Activated CD4-positive, alpha-beta T cell treated with anti-CD3 and anti-CD28 coated beads for 36 hours (primary cell): ENCODE measurements around the gene PSG1. TPM values are rescaled to one million over a fixed set of nuclear protein-coding genes. Genes with fewer than 3 reads are reported as not detected.
"Not testable (repeated sequence)": the region's sequence is repeated elsewhere in the genome, so short reads cannot be mapped to it uniquely, and the experiment has no call there.

Source experiments
- ATAC-seq: fragments of 200-7000 bp; cut with Tn5 transposase; one replicate; pipeline ENCODE4 v1.10.0; 2021; ENCODE audit warnings: mild to moderate bottlenecking, moderate library complexity
- CTCF ChIA-PET: fragments of 350-600 bp; sonication (Branson Sonifier 250); formaldehyde crosslinking; loops from one replicate; lab custom pipeline; 2021; ENCODE audit warnings: antibody characterized with exemption; lab: Charles Lee
- POLR2A ChIA-PET: fragments of 350-600 bp; sonication (Branson Sonifier 250); formaldehyde crosslinking; loops from one replicate; lab custom pipeline; 2021; ENCODE audit warnings: antibody characterized with exemption, inconsistent platforms; lab: Charles Lee
- DNase-seq: peaks from one replicate; pipeline ENCODE4 v3.0.0-alpha.2; 2020
- H3K27ac Mint-ChIP-seq: one replicate; pipeline ENCODE4 v1.8.0; 2021; ENCODE audit warnings: mixed read lengths
- H3K27me3 Mint-ChIP-seq: one replicate; pipeline ENCODE4 v1.8.0; 2021; ENCODE audit warnings: mixed read lengths
- H3K36me3 Mint-ChIP-seq: one replicate; pipeline ENCODE4 v1.8.0; 2021; ENCODE audit warnings: low read depth, mixed read lengths
- H3K4me1 Mint-ChIP-seq: one replicate; pipeline ENCODE4 v1.8.0; 2021; ENCODE audit warnings: mixed read lengths
- H3K4me3 Mint-ChIP-seq: one replicate; pipeline ENCODE4 v1.8.0; 2021; ENCODE audit warnings: mild to moderate bottlenecking, moderate library complexity, mixed read lengths
- H3K9me3 Mint-ChIP-seq: one replicate; pipeline ENCODE4 v1.8.0; 2021; ENCODE audit warnings: low read depth, mixed read lengths
- intact Hi-C, 2 experiments: fragments of 100-400 bp; cut with DNase I in 1 of 2; cut with micrococcal nuclease in 1 of 2; formaldehyde crosslinking; loops; one replicate each; pipeline versions ENCODE4 v1.14.2 to v1.15.1; 2022 to 2024; cut with DNase I, micrococcal nuclease
- total RNA-seq, 2 experiments: library from RNA; stranded (reverse); gene quantifications; one replicate each; pipeline ENCODE4 v1.2.3, GENCODE V29; 2021

The PSG1 gene
- not detected for total RNA-seq

DNA sequence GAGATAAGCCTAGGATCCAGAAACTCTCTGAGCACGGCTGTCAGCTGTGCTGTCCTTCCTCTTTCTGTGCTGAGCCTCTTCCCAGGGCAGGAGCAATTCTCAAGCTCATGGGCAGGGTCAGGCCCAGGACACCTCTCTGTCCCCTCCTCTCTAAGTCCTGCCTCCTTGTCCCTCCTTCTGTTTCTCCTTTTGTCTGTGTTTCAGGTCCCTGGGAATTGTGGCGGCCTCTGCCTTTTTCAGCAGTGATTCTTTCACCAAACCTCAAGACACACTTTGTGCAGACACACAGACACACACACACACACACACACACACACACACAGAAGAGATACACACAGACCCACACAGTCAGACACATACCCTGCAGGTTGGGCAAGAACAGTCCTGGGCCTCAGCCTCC, at the start of gene PSG1:
TSS of gene PSG1 (minus strand) at position 101 of the 400 bp plus-strand sequence. CDS start 132 bp downstream, outside the sequence.
- no peak for DNase-seq
- ChIA-PET CTCF (interaction anchor here (1.0 kb wide), 1 partner anchor 187 kb away, joined by 3 read pairs; no protein-coding TSS in a partner anchor), POLR2A (no interaction called here)
- Mint-ChIP-seq H3K27me3 (peaks cover 21% of the 10 kb centered on the region), H3K4me1 (no peaks in the 10 kb centered on the region), H3K4me3 (no peak within 1 kb of the TSS), H3K27ac (no peak within 1 kb of the TSS), H3K9me3 (no peaks in the 10 kb centered on the region), H3K36me3 (no peaks in the 10 kb centered on the region)
- intact Hi-C loops: loop anchor here in 1 of 2 experiments (10.0 kb wide), 1 partner anchor 195 kb away; no protein-coding TSS in a partner anchor
- ATAC-seq: no peak

DNA sequence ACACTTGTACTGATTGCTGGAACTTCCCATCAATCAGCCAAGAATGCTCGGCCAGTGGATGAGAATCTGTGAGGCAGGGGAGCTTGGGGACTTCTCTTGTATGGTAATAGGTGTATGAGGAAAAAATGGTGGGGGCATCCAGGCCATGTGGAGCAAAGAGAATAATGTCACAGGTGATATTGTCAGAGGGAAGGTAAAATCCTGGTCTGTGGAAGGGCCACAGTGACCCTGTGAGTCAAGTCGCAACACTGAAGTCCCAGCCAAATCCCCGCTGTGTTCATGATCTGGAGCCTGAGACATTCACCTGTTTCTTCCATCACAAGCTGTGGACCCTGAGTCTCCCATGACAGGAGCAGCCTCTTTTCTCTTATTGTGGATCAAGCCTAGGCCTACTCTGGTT, 49.4 kb upstream of the PSG1 start:
- no peak for ATAC-seq
- CTCF ChIA-PET: no interaction called here
- no peaks in the 10 kb centered on the region for H3K9me3 Mint-ChIP-seq
- peaks cover 11% of the 10 kb centered on the region for H3K27me3 Mint-ChIP-seq
- intact Hi-C loops: no loop called here
- H3K4me3 Mint-ChIP-seq: no peak overlapping the region
- no peak overlapping the region for H3K27ac Mint-ChIP-seq
- DNase-seq: no peak
- H3K4me1 Mint-ChIP-seq: no peaks in the 10 kb centered on the region
- POLR2A ChIA-PET: no interaction called here
- no peaks in the 10 kb centered on the region for H3K36me3 Mint-ChIP-seq

DNA sequence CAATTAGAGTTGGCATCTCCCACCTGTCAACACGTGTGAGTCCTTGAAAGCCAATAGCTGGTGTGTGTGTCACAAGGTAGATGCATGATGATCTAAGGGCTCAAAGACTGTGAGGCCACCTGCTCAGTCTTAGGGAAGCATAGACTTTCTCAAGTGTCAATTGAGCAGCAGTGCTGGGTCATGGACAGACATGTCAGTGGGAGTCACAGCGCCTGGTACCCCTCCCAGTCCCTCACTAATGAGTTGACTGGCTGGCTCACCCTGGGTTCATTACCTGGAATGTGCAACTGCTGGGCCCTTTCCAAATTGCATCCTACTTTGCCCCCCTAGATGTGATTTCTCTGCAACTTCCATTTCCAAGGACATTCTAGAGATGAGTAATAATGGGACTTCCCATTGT, 47.3 kb upstream of the PSG1 start:
- H3K9me3 Mint-ChIP-seq: no peaks in the 10 kb centered on the region
- H3K36me3 Mint-ChIP-seq: no peaks in the 10 kb centered on the region
- no peak overlapping the region for H3K27ac Mint-ChIP-seq
- H3K27me3 Mint-ChIP-seq: peaks cover 11% of the 10 kb centered on the region
- H3K4me3 Mint-ChIP-seq: no peak overlapping the region
- ChIA-PET CTCF (no interaction called here), POLR2A (no interaction called here)
- ATAC-seq (no peak), DNase-seq (no peak)
- H3K4me1 Mint-ChIP-seq: no peaks in the 10 kb centered on the region
- intact Hi-C loops: no loop called here

DNA sequence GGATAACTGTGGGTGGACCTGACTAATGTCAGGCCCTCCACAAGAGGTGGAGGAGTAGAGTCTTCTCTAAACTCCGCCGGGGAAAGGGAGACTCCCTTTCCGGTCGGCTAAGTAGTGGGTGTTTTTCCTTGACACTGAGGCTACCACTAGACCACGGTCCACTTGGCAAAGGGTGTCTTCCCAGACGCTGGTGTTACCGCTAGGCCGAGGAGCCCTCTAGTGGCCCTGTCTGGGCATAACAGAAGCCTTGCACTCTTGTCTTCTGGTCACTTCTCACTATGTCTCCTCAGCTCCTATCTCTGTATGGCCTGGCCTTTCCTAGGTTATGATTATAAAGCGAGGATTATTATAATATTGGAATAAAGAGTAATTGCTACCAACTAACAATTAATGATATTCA, 43.6 kb upstream of the PSG1 start:
- H3K27ac Mint-ChIP-seq, intact Hi-C loops, ATAC-seq, H3K27me3 Mint-ChIP-seq, H3K4me3 Mint-ChIP-seq, H3K36me3 Mint-ChIP-seq, H3K9me3 Mint-ChIP-seq, H3K4me1 Mint-ChIP-seq, POLR2A ChIA-PET: not testable (repeated sequence)
- CTCF ChIA-PET: interaction anchor here (0.7 to 1.1 kb wide), 3 partner anchors 9 to 194 kb away, joined by 3 to 5 read pairs (median 3); no protein-coding TSS in a partner anchor
- DNase-seq: peak; percentile 59

DNA sequence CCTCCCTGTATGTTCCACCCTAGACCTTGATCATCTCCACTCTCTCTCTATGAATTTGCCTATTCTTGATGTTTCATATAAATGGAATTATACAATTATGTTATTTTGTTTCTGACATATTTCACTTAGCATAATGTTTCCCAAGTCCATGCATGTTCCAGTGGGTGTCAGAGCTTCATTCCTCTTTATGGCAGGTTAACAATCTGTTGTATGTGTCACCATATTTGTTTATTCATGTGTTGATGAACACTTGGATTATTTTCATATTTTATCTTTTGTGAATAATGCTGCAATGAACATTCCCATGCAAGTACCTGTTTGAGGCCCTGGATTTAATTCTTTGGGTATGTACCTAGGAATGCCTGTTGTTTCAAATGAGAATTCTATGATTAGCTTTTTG, 41.5 kb upstream of the PSG1 start:
- H3K9me3 Mint-ChIP-seq, H3K4me1 Mint-ChIP-seq, H3K36me3 Mint-ChIP-seq, intact Hi-C loops, POLR2A ChIA-PET, H3K27ac Mint-ChIP-seq, CTCF ChIA-PET, ATAC-seq, H3K4me3 Mint-ChIP-seq, DNase-seq, H3K27me3 Mint-ChIP-seq: not testable (repeated sequence)

DNA sequence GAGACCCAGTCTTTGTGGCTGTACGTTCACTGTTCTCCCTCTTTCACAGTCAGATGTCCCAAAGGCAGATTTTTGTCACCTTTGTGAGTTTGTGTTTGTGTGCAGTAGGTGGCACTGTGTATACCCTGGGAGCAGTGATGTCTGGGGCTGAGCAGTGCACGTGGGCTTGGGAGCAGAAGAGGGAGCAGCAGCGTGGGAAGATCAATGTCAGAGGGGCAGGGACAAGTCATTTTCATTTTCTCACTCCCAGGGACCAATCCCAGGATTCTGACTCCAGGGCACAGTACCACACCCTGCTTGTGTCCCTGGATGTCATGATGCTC, 40.2 kb upstream of the PSG1 start:
- H3K4me1 Mint-ChIP-seq: no peaks in the 10 kb centered on the region
- ATAC-seq (no peak), DNase-seq (no peak)
- no peak overlapping the region for H3K27ac Mint-ChIP-seq
- no peak overlapping the region for H3K4me3 Mint-ChIP-seq
- ChIA-PET CTCF (no interaction called here), POLR2A (no interaction called here)
- intact Hi-C loops: no loop called here
- H3K27me3 Mint-ChIP-seq: no peaks in the 10 kb centered on the region
- no peaks in the 10 kb centered on the region for H3K9me3 Mint-ChIP-seq
- no peaks in the 10 kb centered on the region for H3K36me3 Mint-ChIP-seq

DNA sequence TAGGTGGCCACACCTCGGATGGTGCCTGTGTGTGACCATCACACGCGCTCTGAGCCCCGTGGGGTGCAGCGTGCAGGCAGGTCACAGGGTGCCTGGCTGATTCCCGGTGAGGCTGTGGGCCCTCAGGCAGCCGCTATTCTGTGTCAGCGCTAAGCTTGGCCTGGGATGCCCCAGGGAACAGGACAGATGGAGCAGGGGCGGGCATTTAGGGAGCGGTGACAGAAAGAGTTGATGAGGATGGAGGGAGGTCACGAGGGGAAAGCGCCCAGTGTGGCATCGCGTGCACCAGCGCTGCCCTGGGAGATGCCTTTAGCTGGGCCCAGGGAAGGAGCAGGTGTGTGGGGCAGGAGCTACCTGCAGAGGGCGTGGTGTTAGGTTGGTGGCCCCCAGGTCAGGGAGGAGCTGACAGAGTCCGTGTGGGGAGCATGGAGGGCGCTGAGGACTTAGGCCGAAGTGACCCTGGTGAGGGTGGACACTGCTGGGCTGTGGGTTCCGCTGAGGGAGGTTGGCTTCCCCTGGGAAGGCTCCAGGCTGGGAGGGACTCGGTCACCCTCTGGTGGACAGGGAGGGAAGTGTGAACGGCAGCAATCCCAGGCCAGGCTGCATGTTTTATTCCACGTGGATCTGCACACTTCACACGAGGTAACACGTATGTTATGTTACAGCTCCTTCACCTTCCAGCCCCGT, 39.7 kb upstream of the PSG1 start:
- H3K27ac Mint-ChIP-seq, CTCF ChIA-PET, H3K27me3 Mint-ChIP-seq, DNase-seq, ATAC-seq, H3K4me1 Mint-ChIP-seq, intact Hi-C loops, H3K9me3 Mint-ChIP-seq, H3K36me3 Mint-ChIP-seq, H3K4me3 Mint-ChIP-seq, POLR2A ChIA-PET: not testable (repeated sequence)

DNA sequence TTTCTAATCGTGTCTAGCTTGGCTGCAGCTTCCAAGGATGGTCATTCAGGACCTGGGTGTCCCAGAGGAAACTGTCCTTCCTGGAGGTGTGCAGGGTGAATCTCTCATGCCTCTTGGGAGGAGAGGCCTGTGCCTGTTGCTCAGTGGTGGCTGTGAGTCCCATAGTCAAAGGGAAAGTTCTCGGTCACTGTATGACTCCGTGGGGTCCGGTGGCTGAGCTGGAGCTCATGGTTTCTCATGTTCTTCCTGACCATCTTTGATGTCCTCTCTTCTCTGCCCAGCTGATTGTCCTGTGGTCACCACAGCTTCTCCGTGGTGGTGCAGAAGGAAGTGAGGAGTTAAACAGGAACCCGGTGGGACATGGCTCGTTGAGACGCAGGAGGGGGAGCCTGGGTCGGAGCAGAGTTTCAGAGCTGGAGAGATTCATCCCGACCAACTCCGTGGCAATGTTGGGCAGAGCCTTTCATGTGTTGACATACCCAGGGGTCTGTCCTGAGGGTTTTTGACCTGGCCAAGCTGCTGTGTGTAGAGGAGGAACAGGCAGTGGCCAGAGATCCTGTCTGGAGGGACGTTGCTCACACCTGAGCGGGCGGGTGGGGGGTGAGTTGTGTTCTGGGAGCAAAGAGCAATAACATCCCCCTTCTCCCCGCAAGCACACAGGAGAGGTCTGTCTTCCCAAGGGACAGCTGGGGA, 39.0 kb upstream of the PSG1 start:
- H3K4me1 Mint-ChIP-seq, POLR2A ChIA-PET, H3K9me3 Mint-ChIP-seq, H3K27ac Mint-ChIP-seq, H3K4me3 Mint-ChIP-seq, ATAC-seq, DNase-seq, H3K27me3 Mint-ChIP-seq, intact Hi-C loops, H3K36me3 Mint-ChIP-seq: not testable (repeated sequence)
- CTCF ChIA-PET: interaction anchor here (0.6 kb wide), 1 partner anchor 18 kb away, joined by 3 read pairs; no protein-coding TSS in a partner anchor

DNA sequence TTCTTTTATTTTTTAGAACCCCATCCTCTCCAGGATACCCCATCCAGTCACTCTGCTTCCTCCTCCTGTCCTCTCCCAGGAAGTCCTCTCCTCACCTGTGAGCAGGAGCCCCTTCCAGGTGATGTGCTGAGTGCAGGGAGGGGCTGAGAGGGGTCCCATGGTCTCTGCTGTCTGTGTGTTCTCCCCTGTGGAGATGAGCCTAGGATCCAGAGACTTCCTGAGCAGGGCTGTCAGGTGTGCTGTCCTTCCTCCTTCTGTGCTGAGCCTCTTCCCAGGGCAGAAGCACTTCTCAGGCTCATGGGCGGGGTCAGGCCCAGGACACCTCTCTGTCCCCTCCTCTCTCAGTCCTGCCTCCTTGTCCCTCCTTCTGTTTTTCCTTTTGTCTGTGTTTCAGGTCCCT, 38.1 kb upstream of the PSG1 start, which contains the start of gene PSG6:
TSS of gene PSG6 (minus strand) at position 261 of the 400 bp plus-strand sequence. CDS start at position 159, 102 bp downstream.
- H3K27ac Mint-ChIP-seq, H3K9me3 Mint-ChIP-seq, H3K4me1 Mint-ChIP-seq, H3K36me3 Mint-ChIP-seq, H3K4me3 Mint-ChIP-seq, POLR2A ChIA-PET, CTCF ChIA-PET, intact Hi-C loops, DNase-seq, H3K27me3 Mint-ChIP-seq, ATAC-seq: not testable (repeated sequence)

DNA sequence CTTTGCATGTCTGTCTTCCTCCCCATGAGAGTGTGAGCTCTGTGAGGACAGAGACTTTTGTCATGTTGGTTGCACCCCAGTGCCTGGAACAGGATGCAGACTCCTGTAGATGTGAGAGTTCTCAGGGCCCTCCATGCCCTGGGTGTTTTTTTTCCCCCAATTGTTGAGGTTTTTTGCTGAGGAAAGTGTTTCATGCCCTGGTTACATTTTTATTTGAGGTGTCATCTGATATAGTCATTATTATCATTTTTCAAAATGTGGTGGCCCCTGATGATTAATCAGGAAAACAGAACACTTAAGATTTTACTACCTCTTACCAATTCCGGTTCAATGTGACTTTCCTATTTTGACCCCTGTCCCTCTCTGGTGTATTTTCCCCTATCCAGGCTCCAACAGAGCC, 37.4 kb upstream of the PSG1 start:
- POLR2A ChIA-PET, H3K9me3 Mint-ChIP-seq, H3K27ac Mint-ChIP-seq, H3K27me3 Mint-ChIP-seq, intact Hi-C loops, ATAC-seq, H3K4me3 Mint-ChIP-seq, H3K36me3 Mint-ChIP-seq, DNase-seq, H3K4me1 Mint-ChIP-seq, CTCF ChIA-PET: not testable (repeated sequence)

DNA sequence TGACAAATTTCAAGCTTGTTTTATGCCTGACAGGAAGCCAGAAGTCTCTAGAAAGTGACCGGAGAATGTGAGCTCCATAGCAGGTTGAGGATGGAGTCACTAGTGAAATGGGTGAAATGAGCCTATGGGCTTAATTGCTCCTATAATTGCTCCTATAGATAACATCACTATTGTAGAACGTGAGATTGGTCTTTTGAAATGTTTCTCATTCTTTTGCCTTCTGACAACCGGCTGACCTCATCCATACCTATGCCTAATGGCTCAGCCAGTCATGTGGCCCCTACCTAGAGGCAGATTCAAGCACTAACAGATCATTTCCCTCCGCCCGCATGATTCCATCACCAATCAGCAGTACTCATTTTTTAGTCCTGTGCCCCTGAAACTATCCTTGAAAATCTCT, 34.0 kb upstream of the PSG1 start:
- POLR2A ChIA-PET, ATAC-seq, intact Hi-C loops, H3K4me1 Mint-ChIP-seq, H3K4me3 Mint-ChIP-seq, H3K27ac Mint-ChIP-seq, H3K36me3 Mint-ChIP-seq, H3K9me3 Mint-ChIP-seq, DNase-seq, H3K27me3 Mint-ChIP-seq: not testable (repeated sequence)
- CTCF ChIA-PET: interaction anchor here (1.1 kb wide), 1 partner anchor 10 kb away, joined by 5 read pairs; no protein-coding TSS in a partner anchor

DNA sequence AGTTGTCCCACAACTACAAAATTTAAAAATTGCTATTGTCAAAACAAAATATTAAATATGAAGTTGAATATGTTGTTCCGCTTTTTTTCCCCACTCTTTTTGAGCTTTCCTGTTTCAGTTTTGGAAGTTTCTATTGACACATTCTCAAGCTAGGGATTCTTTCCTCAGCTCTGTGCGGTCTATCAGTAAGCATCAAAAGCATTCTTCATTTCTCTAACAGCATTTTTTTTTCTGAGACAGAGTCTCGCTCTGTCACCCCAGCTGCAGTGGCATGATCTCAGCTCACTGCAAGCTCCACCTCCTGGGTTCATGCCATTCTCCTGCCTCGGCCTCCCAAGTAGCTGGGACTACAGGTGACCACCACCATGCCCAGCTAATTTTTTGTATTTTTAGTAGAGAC, 33.4 kb upstream of the PSG1 start:
- intact Hi-C loops, H3K9me3 Mint-ChIP-seq, DNase-seq, H3K36me3 Mint-ChIP-seq, H3K4me1 Mint-ChIP-seq, POLR2A ChIA-PET, H3K27ac Mint-ChIP-seq, ATAC-seq, H3K4me3 Mint-ChIP-seq, H3K27me3 Mint-ChIP-seq: not testable (repeated sequence)
- CTCF ChIA-PET: interaction anchor here (1.1 kb wide), 1 partner anchor 11 kb away, joined by 5 read pairs; no protein-coding TSS in a partner anchor
